ENCODE results near the gene OR10T2. TPM values are rescaled to one million over a fixed set of nuclear protein-coding genes. Genes with fewer than 3 reads are reported as not detected.

Gene OR10T2
- total RNA-seq, 1 experiment from 2014 or later = not detected

GRCh38 chr1:158362482-158362881 lies 36.8 kb downstream of the OR10T2 start:
- ChIA-PET CTCF (no interaction called here), POLR2A (ENCODE audit: low non-redundant PET) (no interaction called here)
- DNase-seq (ENCODE audit: low spot score) = no peak
- Histone ChIP-seq H3K9me3 (ENCODE audit: low read depth, low read length, poor library complexity, severe bottlenecking) (no peaks in the 10 kb centered on the region), H3K4me1 (ENCODE audit: insufficient read depth, low read length, poor library complexity, severe bottlenecking) (no peaks in the 10 kb centered on the region), H3K27ac (ENCODE audit: low read depth, low read length, poor library complexity, severe bottlenecking) (no peak overlapping the region), H3K4me3 (ENCODE audit: low read depth, low read length, poor library complexity, severe bottlenecking) (no peak overlapping the region), H3K36me3 (ENCODE audit: insufficient read depth, low read length, poor library complexity, severe bottlenecking) (no peaks in the 10 kb centered on the region), H3K27me3 (replicated peaks; ENCODE audit: insufficient read depth, low read depth, low read length, poor library complexity) (peaks cover 10% of the 10 kb centered on the region)
- intact Hi-C loops (cut with micrococcal nuclease; ENCODE audit: unreplicated experiment) = no loop called here
- no TSS peak for BruUV-seq (replicated peaks)
- TF ChIP-seq, protein P1, sequence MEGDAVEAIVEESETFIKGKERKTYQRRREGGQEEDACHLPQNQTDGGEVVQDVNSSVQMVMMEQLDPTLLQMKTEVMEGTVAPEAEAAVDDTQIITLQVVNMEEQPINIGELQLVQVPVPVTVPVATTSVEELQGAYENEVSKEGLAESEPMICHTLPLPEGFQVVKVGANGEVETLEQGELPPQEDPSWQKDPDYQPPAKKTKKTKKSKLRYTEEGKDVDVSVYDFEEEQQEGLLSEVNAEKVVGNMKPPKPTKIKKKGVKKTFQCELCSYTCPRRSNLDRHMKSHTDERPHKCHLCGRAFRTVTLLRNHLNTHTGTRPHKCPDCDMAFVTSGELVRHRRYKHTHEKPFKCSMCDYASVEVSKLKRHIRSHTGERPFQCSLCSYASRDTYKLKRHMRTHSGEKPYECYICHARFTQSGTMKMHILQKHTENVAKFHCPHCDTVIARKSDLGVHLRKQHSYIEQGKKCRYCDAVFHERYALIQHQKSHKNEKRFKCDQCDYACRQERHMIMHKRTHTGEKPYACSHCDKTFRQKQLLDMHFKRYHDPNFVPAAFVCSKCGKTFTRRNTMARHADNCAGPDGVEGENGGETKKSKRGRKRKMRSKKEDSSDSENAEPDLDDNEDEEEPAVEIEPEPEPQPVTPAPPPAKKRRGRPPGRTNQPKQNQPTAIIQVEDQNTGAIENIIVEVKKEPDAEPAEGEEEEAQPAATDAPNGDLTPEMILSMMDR (conservative IDR thresholded peaks at IDR 0.05; ENCODE audit: low read depth, low read length) = no peak
- TF ChIP-seq EZH2 (IDR thresholded peaks at IDR 0.05; ENCODE audit: borderline replicate concordance, low read depth, low read length, poor library complexity, severe bottlenecking) = no peak

DNA sequence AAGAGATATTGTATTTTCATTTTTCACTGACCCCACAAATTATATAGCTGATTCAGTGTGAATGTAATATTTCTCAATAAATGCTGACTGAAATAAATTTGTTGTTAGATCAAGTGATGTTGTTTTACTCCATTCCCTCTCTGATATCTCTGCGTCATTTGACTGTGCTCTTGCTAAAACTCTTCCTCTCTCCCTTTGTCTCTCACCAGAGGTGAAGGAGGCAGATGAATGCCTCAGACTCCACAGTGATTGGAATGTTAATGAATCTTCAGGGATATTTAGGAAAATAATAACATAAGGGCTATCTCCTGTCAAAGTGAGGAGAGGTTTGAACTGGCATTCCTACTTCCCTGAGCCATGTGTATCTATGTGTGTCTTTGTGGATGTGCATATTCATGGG lies 41.8 kb downstream of the OR10T2 start:
- H3K4me1 ChIP-seq (ENCODE audit: insufficient read depth, low read length, poor library complexity, severe bottlenecking) = no peaks in the 10 kb centered on the region
- no peak overlapping the region for H3K27ac ChIP-seq (ENCODE audit: low read depth, low read length, poor library complexity, severe bottlenecking)
- no TSS peak for BruUV-seq (replicated peaks)
- CTCF ChIA-PET = no interaction called here
- H3K4me3 ChIP-seq (ENCODE audit: low read depth, low read length, poor library complexity, severe bottlenecking) = no peak overlapping the region
- peaks cover 16% of the 10 kb centered on the region for H3K27me3 ChIP-seq (replicated peaks; ENCODE audit: insufficient read depth, low read depth, low read length, poor library complexity)
- H3K9me3 ChIP-seq (ENCODE audit: low read depth, low read length, poor library complexity, severe bottlenecking) = no peaks in the 10 kb centered on the region
- TF ChIP-seq, protein P1 (conservative IDR thresholded peaks at IDR 0.05; ENCODE audit: low read depth, low read length) = no peak
- TF ChIP-seq EZH2 (IDR thresholded peaks at IDR 0.05; ENCODE audit: borderline replicate concordance, low read depth, low read length, poor library complexity, severe bottlenecking) = no peak
- intact Hi-C loops (cut with micrococcal nuclease; ENCODE audit: unreplicated experiment) = no loop called here
- POLR2A ChIA-PET (ENCODE audit: low non-redundant PET) = no interaction called here
- H3K36me3 ChIP-seq (ENCODE audit: insufficient read depth, low read length, poor library complexity, severe bottlenecking) = no peaks in the 10 kb centered on the region
- no peak for DNase-seq (ENCODE audit: low spot score)

GRCh38 chr1:158356616-158357015 lies 42.6 kb downstream of the OR10T2 start:
- intact Hi-C loops (cut with micrococcal nuclease; ENCODE audit: unreplicated experiment) = no loop called here
- no TSS peak for BruUV-seq (replicated peaks)
- H3K9me3 ChIP-seq (ENCODE audit: low read depth, low read length, poor library complexity, severe bottlenecking) = no peaks in the 10 kb centered on the region
- ChIA-PET POLR2A (ENCODE audit: low non-redundant PET) (no interaction called here), CTCF (no interaction called here)
- no peak for DNase-seq (ENCODE audit: low spot score)
- TF ChIP-seq, protein P1 (conservative IDR thresholded peaks at IDR 0.05; ENCODE audit: low read depth, low read length) = no peak
- TF ChIP-seq EZH2 (IDR thresholded peaks at IDR 0.05; ENCODE audit: borderline replicate concordance, low read depth, low read length, poor library complexity, severe bottlenecking) = no peak
- H3K27me3 ChIP-seq (replicated peaks; ENCODE audit: insufficient read depth, low read depth, low read length, poor library complexity) = peaks cover 16% of the 10 kb centered on the region
- H3K4me1 ChIP-seq (ENCODE audit: insufficient read depth, low read length, poor library complexity, severe bottlenecking) = no peaks in the 10 kb centered on the region
- no peak overlapping the region for H3K4me3 ChIP-seq (ENCODE audit: low read depth, low read length, poor library complexity, severe bottlenecking)
- H3K27ac ChIP-seq (ENCODE audit: low read depth, low read length, poor library complexity, severe bottlenecking) = no peak overlapping the region
- H3K36me3 ChIP-seq (ENCODE audit: insufficient read depth, low read length, poor library complexity, severe bottlenecking) = no peaks in the 10 kb centered on the region
